Endometrial microvascular endothelial cells (primary cell): ENCODE measurements around the gene LY6G5B. TPM values are rescaled to one million over a fixed set of nuclear protein-coding genes. Genes with fewer than 3 reads are reported as not detected.

Experiments
- in situ Hi-C: cut with HindIII; loops from 2 replicates; pipeline ENCODE4 v1.10.0; 2017; ENCODE audit warnings: low sequenced_read_pairs, low pct_unique_long_range_greater_than_20kb; ENCODE audit errors: inconsistent ontology term
- total RNA-seq: library from RNA; depleted of rRNA; stranded (reverse); fragments of >200 nt; gene quantifications from one replicate; pipeline ENCODE4 v1.2.3, GENCODE V29; 2015; ENCODE audit errors: inconsistent ontology term

LY6G5B gene
- total RNA-seq, 1 donor from 2014 or later = 1.1 TPM

DNA sequence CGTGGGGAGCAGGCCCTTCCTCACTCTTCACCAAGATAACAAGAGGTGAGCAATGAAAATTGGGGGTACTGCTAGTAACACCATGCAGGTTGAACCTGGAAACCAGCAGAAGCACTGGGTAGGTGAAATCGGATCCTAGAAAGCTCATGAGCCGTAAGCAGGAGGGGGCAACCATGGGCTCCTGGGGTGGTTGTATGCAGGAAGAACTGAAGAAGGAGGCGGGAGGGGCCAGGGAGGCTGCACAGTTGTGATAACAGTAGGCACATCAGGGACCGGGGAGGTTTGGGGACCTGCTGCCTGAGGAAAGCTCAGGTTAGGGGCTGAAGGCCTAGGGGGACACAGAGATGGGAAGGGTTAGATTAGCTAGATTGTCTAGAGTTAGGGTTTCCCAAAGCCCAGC lies 16.7 kb downstream of the LY6G5B start:
- in situ Hi-C loops = no loop called here

DNA sequence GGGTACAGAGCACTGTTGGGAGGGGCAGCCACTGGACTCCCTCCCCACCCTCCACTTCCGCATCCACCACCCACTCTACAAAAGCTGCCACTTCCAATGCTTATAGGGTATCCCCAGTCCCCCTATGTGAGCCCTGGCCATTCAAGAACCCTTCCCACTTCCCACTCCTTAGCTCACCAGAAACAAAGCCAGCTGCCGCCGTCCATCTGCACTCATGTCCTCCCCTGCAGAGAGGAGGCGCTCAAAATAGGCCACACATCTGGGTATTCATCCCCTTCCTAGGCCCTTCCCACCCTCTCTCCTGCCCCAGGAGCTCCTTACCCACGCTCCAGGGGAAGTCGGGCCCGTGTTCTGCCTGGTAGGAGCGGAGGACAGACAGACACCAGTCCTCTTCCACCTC lies 17.5 kb downstream of the LY6G5B start:
- in situ Hi-C loops = no loop called here

DNA sequence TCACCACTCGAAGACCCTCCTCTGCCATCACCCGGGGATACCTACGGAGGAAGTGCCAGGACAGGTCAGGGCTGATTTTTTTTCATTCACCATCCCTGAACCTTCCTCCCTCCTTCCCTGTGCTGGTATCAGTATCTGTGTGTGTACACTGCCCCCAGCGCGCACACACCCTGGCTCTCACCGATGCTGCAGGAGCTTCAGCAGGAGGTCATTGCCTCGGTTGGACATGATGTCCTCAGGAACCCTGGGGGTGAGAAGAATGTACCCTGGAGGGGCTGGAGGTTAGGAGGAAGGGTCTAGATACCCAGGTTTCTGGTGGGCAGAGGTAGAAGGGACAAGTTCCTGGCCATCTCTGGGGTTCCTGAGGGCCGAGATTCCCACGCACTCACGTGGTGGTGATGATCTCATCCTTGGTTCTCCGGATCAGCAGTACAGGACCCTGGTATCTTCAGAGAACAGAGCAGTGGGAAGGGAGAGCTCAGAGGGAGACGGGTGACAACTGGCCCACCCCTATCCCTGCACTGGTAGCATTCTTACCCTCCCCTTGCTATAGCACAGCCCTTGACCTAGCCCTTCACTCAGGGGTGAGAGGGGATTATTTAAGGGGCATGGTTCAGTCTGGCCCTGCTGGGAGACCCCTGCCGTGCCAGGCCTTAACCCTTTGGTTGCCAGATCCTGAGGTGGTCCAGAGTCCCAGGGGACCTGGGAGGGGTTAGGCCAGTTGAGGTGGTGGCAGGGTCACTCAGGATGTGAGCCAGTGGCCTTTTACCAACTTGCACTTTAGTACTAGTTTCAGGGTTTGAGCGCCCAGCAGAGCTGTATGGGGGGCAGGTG lies 18.3 kb downstream of the LY6G5B start:
- in situ Hi-C loops = no loop called here

DNA sequence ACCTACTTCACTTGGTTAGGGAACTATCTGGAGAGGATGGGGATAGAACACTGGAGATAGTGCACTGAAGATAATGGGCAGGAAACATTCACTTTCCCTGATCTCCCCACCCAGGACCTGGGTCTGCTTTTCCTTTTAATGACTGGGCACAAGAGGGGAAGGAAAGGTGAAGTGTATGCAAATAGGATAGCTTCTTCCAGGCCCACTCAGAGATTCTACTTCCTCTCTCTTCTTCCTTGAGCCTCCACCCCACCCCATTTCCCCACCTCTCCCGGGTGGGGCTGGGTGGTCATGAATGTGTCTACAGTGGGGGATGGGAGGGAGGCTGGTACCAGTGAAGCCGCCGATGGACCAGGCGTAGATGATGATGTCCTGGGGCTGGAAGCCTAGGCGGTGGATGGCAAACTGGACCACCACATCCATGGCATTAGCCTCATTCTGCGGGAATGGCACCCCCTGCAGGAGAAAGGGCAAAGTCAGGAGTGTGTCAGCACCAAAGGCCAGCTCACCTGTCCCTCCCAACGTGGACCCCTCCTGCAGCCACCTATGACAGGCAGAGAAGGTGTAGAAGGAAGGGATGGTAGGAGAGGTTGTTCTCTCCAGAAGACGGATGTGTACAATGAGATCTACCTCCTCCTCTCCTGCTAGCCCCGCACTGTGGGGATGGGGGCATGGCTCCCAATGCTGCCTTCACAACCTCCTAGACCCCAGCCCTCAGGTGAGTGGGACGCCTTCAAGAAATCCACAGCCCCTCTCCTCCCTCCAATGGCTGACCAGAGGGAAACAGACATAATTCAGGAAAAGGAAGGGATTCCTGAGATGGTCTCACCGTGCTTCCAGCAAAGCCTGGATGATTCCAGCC lies 19.7 kb downstream of the LY6G5B start:
- in situ Hi-C loops = no loop called here

DNA sequence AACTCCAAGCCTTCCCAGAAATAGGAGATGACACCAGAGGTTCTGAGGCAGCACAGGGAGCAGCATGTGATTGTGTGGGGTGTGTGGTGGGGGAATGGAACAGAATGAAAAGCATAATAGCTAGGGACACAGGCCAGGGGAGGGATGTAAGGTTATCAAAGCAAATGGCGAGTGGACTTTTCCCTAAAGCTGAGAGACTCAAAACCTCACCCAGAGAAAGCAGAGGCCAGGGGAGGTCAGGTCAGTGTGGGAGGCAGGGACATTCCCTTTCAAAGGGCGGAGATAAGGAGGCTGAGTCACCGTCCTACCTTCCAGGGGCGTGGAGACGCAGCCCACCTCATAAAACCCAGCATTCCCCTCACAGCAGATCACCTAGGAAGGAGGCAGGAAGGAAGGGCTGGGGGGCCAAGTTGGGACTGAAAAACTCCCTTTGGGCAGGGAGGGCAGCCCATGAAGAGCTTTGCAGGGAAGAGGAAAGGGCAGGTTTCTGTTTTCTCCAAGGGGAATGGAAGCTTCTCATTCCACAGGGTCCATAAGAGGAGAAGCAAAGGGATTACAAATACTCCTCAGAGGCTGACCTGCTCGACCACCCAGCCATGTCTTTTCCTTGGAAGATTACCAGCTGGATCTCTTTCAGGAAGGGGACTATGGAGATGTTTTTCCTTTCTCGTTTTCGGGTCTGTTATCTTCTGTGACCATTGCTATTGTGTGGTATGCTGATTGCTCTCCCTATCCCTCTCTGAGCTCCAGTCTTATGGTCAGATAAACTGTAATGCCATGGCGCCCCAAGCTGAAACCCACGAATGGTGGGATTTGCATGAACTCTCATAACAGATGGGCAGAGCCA lies 20.7 kb downstream of the LY6G5B start:
- in situ Hi-C loops = no loop called here

DNA sequence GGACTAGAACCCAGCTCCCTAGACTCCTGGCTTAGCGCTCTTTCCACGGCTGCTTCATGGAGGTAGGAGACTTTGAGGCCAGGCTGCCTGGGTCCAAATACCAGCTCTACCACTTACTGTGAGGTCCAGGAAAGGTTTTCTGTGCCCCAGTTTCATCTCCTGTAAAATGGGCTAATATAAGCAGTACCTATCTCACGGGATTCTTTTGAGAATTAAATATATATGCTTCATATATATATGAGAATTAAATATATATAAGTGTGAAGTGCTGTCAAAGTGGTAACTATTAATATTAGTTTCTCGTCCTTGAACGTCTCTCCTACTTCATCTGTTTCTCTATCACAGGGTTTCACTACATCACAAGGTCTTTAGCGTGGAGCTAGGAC lies 21.3 kb downstream of the LY6G5B start:
- in situ Hi-C loops = no loop called here

DNA sequence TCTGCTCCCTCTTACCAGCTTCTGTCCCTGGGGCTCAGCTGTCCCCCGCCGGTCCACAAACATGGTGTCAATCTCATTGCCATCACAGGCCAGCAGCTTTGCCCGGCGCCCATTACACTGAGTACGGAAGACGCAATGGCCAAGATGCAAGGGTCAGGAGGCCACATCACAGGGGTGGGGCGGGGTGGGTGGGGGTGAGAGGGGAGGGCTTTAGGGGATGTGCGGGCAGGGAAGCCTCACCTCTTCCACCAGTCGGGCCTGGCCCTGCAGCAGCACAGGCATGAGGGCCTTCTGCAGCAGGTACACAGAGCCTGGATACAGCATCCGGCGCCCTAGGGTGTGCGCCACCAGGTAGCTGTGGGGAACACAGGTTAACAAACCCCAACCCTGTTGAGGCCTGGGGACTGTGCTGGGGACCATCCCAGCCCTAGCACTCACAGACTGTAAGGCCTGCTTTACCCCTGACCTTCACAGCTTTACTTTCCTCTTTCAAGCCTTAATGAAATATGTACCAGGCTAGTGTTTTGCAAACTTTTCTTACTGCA lies 21.9 kb downstream of the LY6G5B start:
- in situ Hi-C loops = no loop called here

DNA sequence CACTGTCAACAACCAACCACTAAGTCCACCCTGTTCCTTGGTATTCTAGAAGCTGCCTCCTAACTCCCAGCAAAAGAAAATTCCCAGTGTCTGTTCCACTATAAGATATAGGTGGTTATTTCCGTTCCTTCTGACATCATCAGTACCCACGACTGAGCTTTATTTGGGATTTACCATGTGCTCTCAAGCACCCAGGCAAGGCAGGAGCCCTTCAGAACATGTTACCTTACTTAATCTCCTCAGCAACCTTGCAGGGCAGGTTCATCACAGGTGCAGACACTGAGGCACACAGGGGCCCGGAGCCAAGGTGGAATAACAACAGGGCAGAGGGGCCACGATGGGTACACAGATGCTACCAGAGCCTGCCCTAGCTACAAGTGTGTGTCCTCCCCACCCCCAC lies 22.6 kb downstream of the LY6G5B start:
- in situ Hi-C loops = no loop called here

DNA sequence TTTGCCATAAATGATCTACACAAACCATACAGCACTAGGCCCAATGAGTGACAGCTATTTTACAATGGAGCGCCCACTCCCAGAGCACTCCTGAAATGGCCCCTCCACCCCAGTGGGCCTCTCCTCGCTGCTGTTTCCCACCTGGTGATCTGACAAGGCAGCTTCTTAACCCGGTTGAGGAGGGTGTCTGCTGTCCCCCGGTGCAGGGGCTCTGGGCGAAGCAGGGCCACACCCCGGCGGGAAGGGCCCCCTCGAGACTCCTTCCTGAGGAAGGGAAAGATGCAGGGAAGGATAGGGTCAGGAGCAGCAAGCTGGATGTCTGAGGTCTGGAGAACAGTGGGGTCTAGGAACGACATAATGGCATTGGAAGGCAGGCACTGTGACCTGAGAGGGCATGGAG lies 23.1 kb downstream of the LY6G5B start:
- in situ Hi-C loops = no loop called here

DNA sequence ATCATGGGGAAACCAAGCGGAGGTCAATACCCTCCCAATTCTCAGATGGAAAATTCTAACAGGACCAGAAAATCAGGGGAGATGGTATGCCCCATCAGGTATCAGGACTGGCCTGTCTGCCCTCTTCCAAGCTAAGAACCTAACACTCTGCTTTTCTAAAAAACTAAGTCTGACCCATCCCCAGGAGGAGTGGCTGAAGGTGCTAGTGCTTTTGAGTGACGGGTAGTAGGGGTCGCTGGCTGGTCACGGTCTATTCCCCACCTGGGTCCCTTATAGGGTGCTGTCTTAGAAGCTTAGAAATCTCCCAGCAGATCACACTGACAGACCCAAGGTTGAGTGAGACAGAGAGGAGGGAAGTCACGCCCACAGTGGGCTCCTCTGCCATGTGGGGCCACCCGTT lies 23.8 kb downstream of the LY6G5B start:
- in situ Hi-C loops = no loop called here

DNA sequence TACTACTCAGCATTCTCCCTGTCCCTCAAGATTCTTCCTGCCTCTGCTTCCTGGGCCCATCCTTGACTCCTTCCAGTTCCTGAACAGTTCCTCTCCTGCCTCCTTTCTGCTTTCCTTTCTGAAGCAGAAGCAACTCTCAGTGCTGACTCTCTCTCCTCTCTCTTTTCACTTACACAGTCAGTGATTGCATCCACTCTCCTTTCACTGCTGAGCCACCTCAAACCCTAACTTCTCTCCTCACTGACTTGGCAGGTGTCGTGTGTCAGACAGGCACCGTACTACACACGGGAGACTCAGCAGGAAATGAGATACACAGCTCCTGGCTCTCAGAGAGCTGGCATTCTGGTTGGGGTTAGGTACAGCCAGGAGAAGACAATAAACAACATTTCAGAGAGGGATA lies 27.8 kb downstream of the LY6G5B start:
- in situ Hi-C loops = no loop called here

DNA sequence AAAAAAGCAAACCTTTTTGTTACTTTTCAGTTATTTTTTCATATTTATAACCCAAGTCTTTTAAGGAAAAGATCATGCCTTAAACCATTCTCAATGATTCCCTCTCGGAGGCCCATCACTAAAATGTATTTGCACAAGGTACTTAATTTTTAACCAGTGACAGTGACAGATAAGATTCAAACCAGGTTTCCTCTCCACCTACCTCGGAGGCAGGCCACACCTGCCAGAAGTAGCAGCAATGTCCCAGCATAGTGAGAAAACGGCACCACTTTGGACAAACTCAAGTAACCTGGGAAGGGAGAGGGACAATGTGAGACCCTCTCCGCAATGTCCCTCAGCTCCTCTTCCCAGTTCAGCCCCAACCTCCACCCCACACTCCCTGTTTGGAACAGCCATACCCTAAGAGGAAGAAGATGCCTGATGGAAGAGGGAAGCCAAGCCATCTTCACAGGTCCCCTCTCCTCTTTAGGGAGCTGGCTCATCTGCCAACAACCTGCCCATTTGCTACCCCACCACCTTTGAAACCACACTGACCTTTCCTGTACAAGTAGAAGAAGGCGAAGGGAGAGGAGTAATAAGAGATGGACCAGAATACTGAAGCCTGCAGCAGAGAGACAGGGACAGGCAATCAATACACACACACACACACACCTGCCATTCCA lies 31.1 kb downstream of the LY6G5B start:
- in situ Hi-C loops = no loop called here

DNA sequence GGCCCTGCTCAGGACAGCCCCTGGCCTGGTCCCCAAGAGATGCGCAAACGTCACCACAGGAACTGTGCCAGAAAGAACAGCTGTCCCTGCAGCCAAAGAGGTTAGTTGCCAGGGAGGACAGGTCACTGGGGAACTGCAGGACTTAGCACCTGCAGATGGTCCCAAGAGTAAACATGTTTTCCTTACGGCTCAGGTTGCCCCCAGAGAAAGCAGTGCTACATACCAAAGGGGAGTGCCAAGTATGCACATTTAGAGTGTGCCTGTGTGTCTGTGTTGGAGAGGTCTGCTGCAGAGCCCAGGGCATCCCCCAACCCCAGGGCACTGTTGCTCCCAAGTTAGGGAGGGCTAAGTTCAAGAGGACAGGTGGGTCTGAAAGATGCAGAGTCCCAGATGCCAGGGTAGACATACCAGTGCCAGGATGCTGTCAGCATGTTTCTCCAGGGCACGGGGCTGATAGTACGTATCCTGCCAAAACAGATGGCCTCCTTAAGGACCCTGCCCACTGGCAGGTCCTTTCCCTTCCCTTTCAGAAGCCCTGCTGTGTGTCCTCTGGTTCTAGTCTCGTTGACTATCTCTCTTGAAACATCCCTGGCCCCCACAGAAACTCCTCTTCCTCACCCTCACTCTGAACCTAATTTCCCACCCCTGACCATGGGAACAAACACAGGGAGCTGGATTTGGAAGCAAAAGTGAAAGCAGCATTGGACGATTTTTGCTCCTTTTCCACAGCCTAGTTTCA lies 32.1 kb downstream of the LY6G5B start:
- in situ Hi-C loops = no loop called here

DNA sequence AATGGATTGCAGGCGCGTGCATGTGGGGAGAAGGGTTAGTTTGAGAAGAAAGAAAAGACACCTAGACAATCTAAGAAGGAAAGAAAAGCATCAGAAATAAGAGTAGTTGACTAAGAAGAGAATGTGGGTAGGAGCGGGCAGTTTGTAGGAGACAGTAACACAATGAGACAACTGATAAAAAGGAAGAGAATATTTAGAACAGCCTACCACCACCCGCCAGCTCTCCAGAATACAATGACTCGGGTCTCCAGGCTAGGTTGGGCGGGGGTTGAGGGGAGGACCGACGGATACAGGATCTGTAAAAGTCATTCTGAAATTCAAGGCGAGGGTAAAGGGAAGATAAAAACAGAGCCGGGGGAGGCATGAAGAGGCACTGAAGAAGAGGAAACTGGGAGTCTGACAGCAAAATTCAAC lies 32.6 kb downstream of the LY6G5B start:
- in situ Hi-C loops = no loop called here

DNA sequence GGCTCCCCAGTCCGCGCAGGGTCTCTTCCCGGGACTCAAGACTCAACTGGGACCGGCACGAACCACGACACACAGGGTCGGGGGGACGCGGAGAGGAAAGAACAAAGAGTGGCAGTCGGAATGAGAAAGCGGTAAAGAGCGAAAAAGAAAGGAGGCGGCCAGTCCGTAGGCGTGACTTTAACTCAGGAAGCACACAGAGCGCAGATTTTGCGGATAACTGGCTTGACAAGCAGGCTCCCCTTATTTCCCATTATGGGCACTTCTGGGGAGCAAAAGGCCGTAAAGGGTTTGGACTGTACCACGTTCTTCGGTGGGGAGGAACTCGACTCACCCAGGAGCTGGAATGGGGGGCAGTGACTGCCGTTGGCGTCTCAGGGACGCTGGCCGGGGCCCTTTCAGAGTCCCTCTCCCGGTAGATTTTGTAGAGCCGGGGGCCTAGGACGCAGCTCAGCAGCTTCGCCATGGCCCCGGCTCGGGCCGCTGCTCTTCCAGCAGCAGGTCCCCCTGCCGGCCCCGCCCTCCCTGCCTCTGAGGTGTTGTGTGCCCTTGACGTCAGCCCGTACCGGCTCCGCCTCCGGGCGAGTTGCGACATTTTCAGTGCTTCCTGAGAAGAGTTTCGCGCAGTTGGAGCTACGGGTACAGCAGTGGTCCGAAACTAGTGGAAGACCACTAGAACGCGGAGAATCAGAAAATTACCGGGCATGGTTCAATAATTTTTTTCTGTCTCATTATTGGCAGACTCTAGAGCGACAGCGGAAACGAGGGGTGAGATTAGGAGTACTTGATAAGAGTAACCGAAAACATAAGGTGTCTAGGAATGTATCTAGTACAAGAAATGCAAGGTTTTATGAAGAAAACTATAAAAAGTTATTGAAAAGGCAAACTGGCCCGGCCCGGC lies 33.3 kb downstream of the LY6G5B start, which contains the start of gene ABHD16A:
ABHD16A (minus strand) TSS at position 506 of the 898 bp plus-strand sequence; CDS start at position 463, 43 bp downstream.
- in situ Hi-C loops = no loop called here

DNA sequence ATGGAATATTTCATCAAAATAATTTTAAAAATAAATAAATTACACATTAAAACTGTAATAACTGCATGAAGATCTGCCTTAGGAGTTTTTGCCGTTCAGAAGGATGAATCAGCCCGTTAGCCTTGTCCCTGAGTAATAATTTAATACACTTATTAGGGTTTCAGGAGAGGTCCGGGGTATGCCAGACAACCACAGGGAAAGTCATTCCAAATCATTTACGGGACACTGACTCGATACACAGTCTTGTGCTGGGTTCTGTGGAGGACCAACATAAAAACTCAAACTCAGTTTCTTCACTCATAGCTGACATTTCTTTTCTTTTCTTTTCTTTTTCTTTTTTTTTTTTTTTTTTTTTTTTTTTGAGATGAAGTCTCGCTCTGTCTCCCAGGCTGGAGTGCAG lies 36.2 kb downstream of the LY6G5B start:
- in situ Hi-C loops = no loop called here

DNA sequence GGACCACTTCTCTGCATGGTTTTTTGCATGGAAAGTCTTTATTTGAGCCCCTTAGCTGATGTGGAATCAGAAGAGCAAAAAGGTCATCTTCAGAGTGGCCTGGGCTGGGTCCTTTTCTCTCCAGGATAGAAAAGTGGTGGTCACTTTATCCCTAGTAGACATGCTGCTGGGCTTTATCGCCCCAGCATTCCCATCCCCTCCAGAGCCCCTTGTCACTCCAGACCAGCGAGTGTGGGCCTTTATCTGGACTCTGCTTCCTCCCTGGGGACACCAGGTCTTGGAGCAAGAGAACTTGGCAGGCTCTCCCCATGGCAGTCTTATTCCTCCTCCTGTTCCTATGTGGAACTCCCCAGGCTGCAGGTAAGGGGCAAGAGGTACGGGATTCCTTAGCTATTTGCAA lies 36.8 kb downstream of the LY6G5B start, which contains the start of gene LY6G6F:
LY6G6F (plus strand) TSS at position 268 of the 400 bp plus-strand sequence; CDS start at position 309, 41 bp downstream.
- in situ Hi-C loops = no loop called here
